H1 (cell line): ENCODE data around the gene WFDC1. TPM values are rescaled to one million over a fixed set of nuclear protein-coding genes. Genes with fewer than 3 reads are reported as not detected.

Experiments used
- CTCF ChIA-PET: fragments of 300-600 bp; sonication (Branson Sonifier 250); formaldehyde crosslinking; loops from one replicate; lab custom pipeline; 2021; ENCODE audit not compliant: partially characterized antibody; lab: Charles Lee
- POLR2A ChIA-PET: fragments of 300-600 bp; sonication (Branson Sonifier 250); formaldehyde crosslinking; loops from one replicate; lab custom pipeline; 2021; ENCODE audit warnings: inconsistent platforms; ENCODE audit not compliant: partially characterized antibody; lab: Charles Lee
- DNase-seq, 2 experiments: peaks; one replicate each; pipeline versions ENCODE4 v3.0.0 to v3.0.0-alpha.2; 2010 to 2022; ENCODE audit warnings: low spot score in 2 of 2, low read depth in 1 of 2, mixed read lengths in 1 of 2
- FAIRE-seq: peaks from 2 replicates; lab custom pipeline; 2011; peaks lifted over from hg19 to GRCh38; lab: Jason Lieb, UNC
- H2AFZ ChIP-seq: 2 replicates; pipeline ENCODE4 v1.8.1; 2012; ENCODE audit warnings: low read length, inconsistent platforms
- H2AK5ac ChIP-seq: 2 replicates; pipeline ENCODE4 v1.6.1; 2013; ENCODE audit warnings: low read depth, low read length
- H2BK120ac ChIP-seq: replicated peaks from 2 replicates; pipeline ENCODE3; 2013; ENCODE audit warnings: low read depth, low read length, inconsistent platforms
- H2BK12ac ChIP-seq: 2 replicates; pipeline ENCODE4 v1.6.1; 2013; ENCODE audit warnings: low read depth, low read length
- H2BK15ac ChIP-seq: 2 replicates; pipeline ENCODE4 v1.6.1; 2013; ENCODE audit warnings: low read length
- H2BK20ac ChIP-seq: 2 replicates; pipeline ENCODE4 v1.6.1; 2013; ENCODE audit warnings: low read length
- H2BK5ac ChIP-seq: 2 replicates; pipeline ENCODE4 v1.6.1; 2013; ENCODE audit warnings: low read depth, low read length
- H3K14ac ChIP-seq: 2 replicates; pipeline ENCODE4 v1.6.1; 2013; ENCODE audit warnings: inconsistent platforms; ENCODE audit not compliant: insufficient read length
- H3K18ac ChIP-seq: 2 replicates; pipeline ENCODE4 v1.6.1; 2013; ENCODE audit warnings: low read length; ENCODE audit errors: extremely low read depth
- H3K23ac ChIP-seq: 2 replicates; pipeline ENCODE4 v1.6.1; 2013; ENCODE audit warnings: inconsistent platforms; ENCODE audit not compliant: insufficient read length
- H3K23me2 ChIP-seq: 2 replicates; pipeline ENCODE4 v1.6.1; 2013; ENCODE audit warnings: low read depth, low read length
- H3K27ac ChIP-seq: 2 replicates; pipeline ENCODE4 v1.6.1; 2011; ENCODE audit warnings: low read depth, low read length, inconsistent platforms
- H3K27me3 ChIP-seq, 4 experiments: replicated peaks in 1 of 4; 1 replicate in 1 of 4; 2 replicates in 3 of 4; pipeline versions ENCODE4 v1.6.1 to v1.8.1; 2011 to 2013; ENCODE audit warnings: low read length in 3 of 4, mild to moderate bottlenecking in 3 of 4, inconsistent platforms in 2 of 4, mixed read lengths in 2 of 4, moderate library complexity in 1 of 4; ENCODE audit not compliant: control insufficient read depth in 3 of 4, insufficient read depth in 3 of 4; ENCODE audit errors: extremely low read depth in 1 of 4
- H3K36me3 ChIP-seq, 4 experiments: 2 replicates each; pipeline versions ENCODE4 v1.6.1 to v1.8.1; 2011 to 2013; ENCODE audit warnings: mild to moderate bottlenecking in 4 of 4, low read length in 3 of 4, moderate library complexity in 2 of 4, control low read depth in 1 of 4, inconsistent platforms in 1 of 4; ENCODE audit not compliant: insufficient read depth in 4 of 4, control insufficient read depth in 2 of 4
- H3K4ac ChIP-seq: replicated peaks from 2 replicates; pipeline ENCODE3; 2013; ENCODE audit warnings: low read length, low read depth, mixed read lengths, inconsistent platforms; ENCODE audit not compliant: insufficient read length
- H3K4me1 ChIP-seq, 4 experiments: replicated peaks in 1 of 4; 1 replicate in 1 of 4; 2 replicates in 3 of 4; pipeline versions ENCODE4 v1.6.1 to v1.8.1; 2011 to 2013; ENCODE audit warnings: low read length in 3 of 4, inconsistent platforms in 2 of 4, mixed read lengths in 1 of 4; ENCODE audit not compliant: insufficient read depth in 4 of 4, control insufficient read depth in 3 of 4
- H3K4me2 ChIP-seq, 2 experiments: 2 replicates each; pipeline versions ENCODE4 v1.6.1 to v1.8.1; 2011 to 2013; ENCODE audit warnings: low read depth in 2 of 2, low read length in 2 of 2, control low read depth in 1 of 2, inconsistent platforms in 1 of 2, mild to moderate bottlenecking in 1 of 2; ENCODE audit not compliant: insufficient read depth in 1 of 2
- H3K4me3 ChIP-seq, 4 experiments: fragments of 200-600, 300-600 bp in 1 of 4; sonication (generic), shearing (Covaris generic), sonication (Bioruptor Twin) in 1 of 4; 2 replicates each; pipeline versions ENCODE4 v1.5.1 to v1.8.1; 2011 to 2016; ENCODE audit warnings: low read length in 4 of 4, low read depth in 3 of 4, control low read depth in 2 of 4, inconsistent platforms in 2 of 4, mild to moderate bottlenecking in 2 of 4, mixed read lengths in 1 of 4, moderate library complexity in 1 of 4; ENCODE audit not compliant: insufficient read depth in 2 of 4; ENCODE audit errors: extremely low read depth in 1 of 4
- H3K56ac ChIP-seq: replicated peaks from 2 replicates; pipeline ENCODE3; 2013; ENCODE audit warnings: low read depth, mild to moderate bottlenecking, mixed read lengths, low read length, inconsistent platforms; ENCODE audit not compliant: insufficient read length
- H3K79me1 ChIP-seq: 2 replicates; pipeline ENCODE4 v1.6.1; 2013; ENCODE audit warnings: low read depth, low read length, control low read depth
- H3K79me2 ChIP-seq, 2 experiments: 2 replicates each; pipeline versions ENCODE4 v1.6.1 to v1.8.1; 2012 to 2013; ENCODE audit warnings: low read length in 2 of 2, mild to moderate bottlenecking in 2 of 2, inconsistent platforms in 1 of 2; ENCODE audit not compliant: insufficient read depth in 2 of 2, control insufficient read depth in 1 of 2
- H3K9ac ChIP-seq, 4 experiments: replicated peaks in 1 of 4; 1 replicate in 1 of 4; 2 replicates in 3 of 4; pipeline versions ENCODE4 v1.6.1 to v1.8.1; 2011 to 2013; ENCODE audit warnings: low read depth in 3 of 4, low read length in 3 of 4, control low read depth in 2 of 4, mild to moderate bottlenecking in 2 of 4, moderate library complexity in 2 of 4, inconsistent platforms in 1 of 4; ENCODE audit errors: extremely low read depth in 1 of 4
- H3K9me3 ChIP-seq, 2 experiments: 2 replicates each; pipeline versions ENCODE4 v1.6.1 to v1.8.1; 2012 to 2013; ENCODE audit warnings: mild to moderate bottlenecking in 2 of 2, moderate library complexity in 2 of 2, control low read depth in 1 of 2, inconsistent platforms in 1 of 2, low read depth in 1 of 2, low read length in 1 of 2, mixed read lengths in 1 of 2; ENCODE audit not compliant: insufficient read depth in 2 of 2
- H4K20me1 ChIP-seq, 2 experiments: replicated peaks in 1 of 2; 2 replicates each; pipeline versions ENCODE3 to v1.8.1; 2011 to 2013; ENCODE audit warnings: inconsistent platforms in 2 of 2, low read length in 2 of 2, mild to moderate bottlenecking in 1 of 2; ENCODE audit not compliant: insufficient read depth in 2 of 2, control insufficient read depth in 1 of 2
- H4K5ac ChIP-seq: 2 replicates; pipeline ENCODE4 v1.6.1; 2013; ENCODE audit warnings: low read length, low read depth, mixed read lengths, inconsistent platforms; ENCODE audit not compliant: insufficient read length
- H4K8ac ChIP-seq: 2 replicates; pipeline ENCODE4 v1.8.0; 2013; ENCODE audit warnings: mild to moderate bottlenecking, moderate library complexity, low read length, inconsistent platforms; ENCODE audit not compliant: insufficient read depth; ENCODE audit errors: extremely low read depth
- H4K91ac ChIP-seq: replicated peaks from 2 replicates; pipeline ENCODE3; 2013; ENCODE audit warnings: low read length, mixed read lengths, inconsistent platforms; ENCODE audit not compliant: insufficient read length
- CHD2 ChIP-seq: IDR thresholded peaks from 2 replicates; pipeline ENCODE4 v1.6.1; 2012; ENCODE audit warnings: low read length, improper control_type of control experiment
- FOSL1 ChIP-seq: IDR thresholded peaks from 2 replicates; pipeline ENCODE4 v1.6.1; 2011; ENCODE audit warnings: mild to moderate bottlenecking, low read depth, low read length, moderate library complexity; ENCODE audit not compliant: insufficient read depth
- JUND ChIP-seq: IDR thresholded peaks from 2 replicates; pipeline ENCODE4 v1.6.1; 2011; ENCODE audit warnings: mild to moderate bottlenecking, improper control_type of control experiment, low read length
- KDM1A ChIP-seq: fragments of 200-600, 300-600 bp; sonication (generic); IDR thresholded peaks from 2 replicates; pipeline ENCODE4 v1.7.1; 2016; ENCODE audit warnings: mild to moderate bottlenecking, low read length, borderline replicate concordance
- NRF1 ChIP-seq: IDR thresholded peaks from 2 replicates; pipeline ENCODE4 v1.6.1; 2011; ENCODE audit warnings: mild to moderate bottlenecking, low read depth, low read length, improper control_type of control experiment
- PHF8 ChIP-seq: fragments of 200-600 bp; sonication (generic); conservative IDR thresholded peaks from 2 replicates; pipeline ENCODE4 v1.7.1; 2012; ENCODE audit warnings: low read depth, mild to moderate bottlenecking, inconsistent platforms, low read length, moderate library complexity
- SIRT6 ChIP-seq: IDR thresholded peaks from one replicate; pipeline ENCODE4 v1.7.1; 2012; ENCODE audit warnings: low read length, inconsistent platforms
- TCF12 ChIP-seq: IDR thresholded peaks from 2 replicates; pipeline ENCODE4 v1.6.1; 2011; ENCODE audit warnings: low read depth, mild to moderate bottlenecking, low read length
- WGBS, 2 experiments: shearing (Covaris generic) in 1 of 2; methylation state at CpG; one replicate each; pipeline versions ENCODE4 v1.1.6 to v1.1.7; 2013 to 2015; ENCODE audit warnings: low lambda C conversion rate in 2 of 2, mixed read lengths in 2 of 2, inconsistent platforms in 1 of 2, low coverage in 1 of 2, missing lambda C conversion rate in 1 of 2; ENCODE audit not compliant: insufficient replicate concordance in 2 of 2, insufficient coverage in 1 of 2, insufficient read length in 1 of 2; ENCODE audit errors: extremely low coverage in 1 of 2, missing lambda C conversion rate in 1 of 2; 5-methylcytosine and 5-hydroxymethylcytosine counted together
- polyA plus RNA-seq, 7 experiments: library from polyadenylated mRNA; depleted of rRNA in 3 of 7; stranded (reverse) in 5 of 7; unstranded in 2 of 7; fragments of >200 nt in 5 of 7; fragments of 200-250 nt in 2 of 7; gene quantifications; 1 replicate in 5 of 7; 2 replicates in 1 of 7; 4 replicates in 1 of 7; pipeline versions ENCODE4 v1.2.1 to v1.2.3, GENCODE V29; 2011 to 2013; ENCODE audit warnings: missing spikeins in 2 of 7, mixed read lengths in 2 of 7
- total RNA-seq: library from RNA; stranded (reverse); fragmentation: NEBNext Ultra II Directional; extraction: Animal tissue kit (Norgen Biotek cat#: 25700); gene quantifications from 2 replicates; pipeline ENCODE4 v1.2.1, GENCODE V29; 2021
- TF ChIP-seq, protein P1 (sequence below), 3 experiments: IDR thresholded peaks; 1 replicate in 2 of 3; 2 replicates in 1 of 3; pipeline versions ENCODE4 v1.5.1 to v1.6.1; 2011; ENCODE audit warnings: low read length in 3 of 3, mild to moderate bottlenecking in 3 of 3, inconsistent platforms in 2 of 3, low read depth in 1 of 3, moderate library complexity in 1 of 3; ENCODE audit not compliant: insufficient read depth in 1 of 3; ENCODE audit errors: control extremely low read depth in 1 of 3
- TF ChIP-seq, protein P2 (sequence below): IDR thresholded peaks from 2 replicates; pipeline ENCODE4 v1.6.1; 2012; ENCODE audit warnings: inconsistent platforms
- TF ChIP-seq, protein P3 (sequence below): IDR thresholded peaks from 2 replicates; pipeline ENCODE4 v1.6.1; 2012; ENCODE audit warnings: inconsistent platforms

WFDC1 gene
- total and polyA plus RNA-seq, 2 of the 8 experiments (the other 6 are each of a cell fraction or from before 2014, with no cell fraction given) = 0.70 to 1.1 TPM

DNA sequence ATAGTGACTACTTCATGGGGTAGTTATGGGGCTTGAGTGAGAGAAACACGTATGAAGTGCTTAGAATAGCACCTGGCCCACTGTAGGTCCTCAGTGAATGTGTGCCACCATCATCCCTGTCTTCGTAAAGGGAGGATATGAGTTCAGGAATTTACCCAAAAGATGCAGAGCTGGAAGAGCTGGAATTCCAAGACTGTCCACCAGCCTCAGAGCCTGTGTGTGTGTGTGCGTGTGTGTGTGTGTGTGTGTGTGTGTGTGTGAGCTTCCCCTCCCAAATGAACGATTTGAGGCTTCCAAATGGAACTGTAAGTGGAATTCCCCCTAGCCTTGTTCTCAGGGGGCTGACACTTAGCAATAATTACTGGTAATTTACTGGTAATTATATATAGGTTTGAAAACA lies 27.3 kb downstream of the WFDC1 start:
- Histone ChIP-seq H3K9ac (no peak overlapping the region), H3K79me2 (no peaks in the 10 kb centered on the region), H3K27ac (no peak overlapping the region), H2BK120ac (no peak overlapping the region), H2BK12ac (no peak overlapping the region), H3K23me2 (peaks cover 17% of the 10 kb centered on the region; the same call in 1 of the 2 replicates), H3K4ac (no peak overlapping the region), H3K56ac (no peak overlapping the region), H4K8ac (no peak overlapping the region), H2AFZ (no peak overlapping the region), H2BK15ac (no peak overlapping the region), H3K18ac (no peak overlapping the region), H3K9me3 (peaks cover 0 to 8% of the 10 kb centered on the region in 2 experiments; a peak in 2 of 4 replicates), H4K91ac (no peak overlapping the region), H2AK5ac (no peak overlapping the region), H2BK5ac (no peak overlapping the region), H3K23ac (no peak overlapping the region), H3K4me1 (no peaks in the 10 kb centered on the region; a peak in 1 of 7 replicates), H4K5ac (no peak overlapping the region), H3K36me3 (no peaks in the 10 kb centered on the region), H3K27me3 (no peaks in the 10 kb centered on the region), H3K14ac (no peak overlapping the region), H3K79me1 (no peaks in the 10 kb centered on the region), H3K4me2 (no peak overlapping the region), H2BK20ac (no peak overlapping the region), H4K20me1 (peaks cover 0 to 4% of the 10 kb centered on the region in 2 experiments), H3K4me3 (no peak overlapping the region)
- FAIRE-seq (no peak), DNase-seq (no peak)
- ChIA-PET CTCF (interaction anchor here (0.5 to 1.1 kb wide), 3 partner anchors 14 to 770 kb away, joined by 3 to 5 read pairs (median 3); no protein-coding TSS in a partner anchor), POLR2A (interaction anchor here (0.9 kb wide), 1 partner anchor 26 kb away, joined by 3 read pairs; no protein-coding TSS in a partner anchor)
- 80% methylated on average over 4 of the region's 4 CpGs; no CpG with 5 or more reads in 1 of the 2 experiments for WGBS, 2 experiments
- TF ChIP-seq SIRT6 = no peak
- no peak for TF ChIP-seq PHF8
- TF ChIP-seq TCF12 = no peak
- TF ChIP-seq, protein P1, sequence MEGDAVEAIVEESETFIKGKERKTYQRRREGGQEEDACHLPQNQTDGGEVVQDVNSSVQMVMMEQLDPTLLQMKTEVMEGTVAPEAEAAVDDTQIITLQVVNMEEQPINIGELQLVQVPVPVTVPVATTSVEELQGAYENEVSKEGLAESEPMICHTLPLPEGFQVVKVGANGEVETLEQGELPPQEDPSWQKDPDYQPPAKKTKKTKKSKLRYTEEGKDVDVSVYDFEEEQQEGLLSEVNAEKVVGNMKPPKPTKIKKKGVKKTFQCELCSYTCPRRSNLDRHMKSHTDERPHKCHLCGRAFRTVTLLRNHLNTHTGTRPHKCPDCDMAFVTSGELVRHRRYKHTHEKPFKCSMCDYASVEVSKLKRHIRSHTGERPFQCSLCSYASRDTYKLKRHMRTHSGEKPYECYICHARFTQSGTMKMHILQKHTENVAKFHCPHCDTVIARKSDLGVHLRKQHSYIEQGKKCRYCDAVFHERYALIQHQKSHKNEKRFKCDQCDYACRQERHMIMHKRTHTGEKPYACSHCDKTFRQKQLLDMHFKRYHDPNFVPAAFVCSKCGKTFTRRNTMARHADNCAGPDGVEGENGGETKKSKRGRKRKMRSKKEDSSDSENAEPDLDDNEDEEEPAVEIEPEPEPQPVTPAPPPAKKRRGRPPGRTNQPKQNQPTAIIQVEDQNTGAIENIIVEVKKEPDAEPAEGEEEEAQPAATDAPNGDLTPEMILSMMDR (IDR thresholded peaks at IDR 0.05; ENCODE audit: control extremely low read depth in 1 of 3, insufficient read depth in 1 of 3, low read depth in 1 of 3, low read length in 3 of 3) = no peak
- TF ChIP-seq, protein P2, sequence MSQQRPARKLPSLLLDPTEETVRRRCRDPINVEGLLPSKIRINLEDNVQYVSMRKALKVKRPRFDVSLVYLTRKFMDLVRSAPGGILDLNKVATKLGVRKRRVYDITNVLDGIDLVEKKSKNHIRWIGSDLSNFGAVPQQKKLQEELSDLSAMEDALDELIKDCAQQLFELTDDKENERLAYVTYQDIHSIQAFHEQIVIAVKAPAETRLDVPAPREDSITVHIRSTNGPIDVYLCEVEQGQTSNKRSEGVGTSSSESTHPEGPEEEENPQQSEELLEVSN = no peak
- no peak for TF ChIP-seq JUND
- no peak for TF ChIP-seq CHD2
- no peak for TF ChIP-seq NRF1
- TF ChIP-seq FOSL1 = no peak
- no peak for TF ChIP-seq KDM1A
- TF ChIP-seq, protein P3, sequence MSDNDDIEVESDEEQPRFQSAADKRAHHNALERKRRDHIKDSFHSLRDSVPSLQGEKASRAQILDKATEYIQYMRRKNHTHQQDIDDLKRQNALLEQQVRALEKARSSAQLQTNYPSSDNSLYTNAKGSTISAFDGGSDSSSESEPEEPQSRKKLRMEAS = no peak
